K562 (cell line): Measurements from ENCODE around the gene LILRA2. TPM values are rescaled to one million over a fixed set of nuclear protein-coding genes. Genes with fewer than 3 reads are reported as not detected.
"Not testable (repeated sequence)": the region's sequence is repeated elsewhere in the genome, so short reads cannot be mapped to it uniquely, and the experiment has no call there.

ENCODE experiments used
- ATAC-seq: fragments of 200-7000 bp; cut with Tn5 transposase; 3 replicates; pipeline ENCODE4 v1.9.1; 2020; ENCODE audit warnings: moderate library complexity
- BruUV-seq: library from RNA; stranded (reverse); fragments of 400-500 nt; replicated peaks from 2 replicates; lab custom pipeline; 2021; lab: Mats Ljungman, UMichigan
- CTCF ChIA-PET: fragments of 300-600 bp; formaldehyde crosslinking; extraction: SDS; loops from one replicate; lab custom pipeline; 2021; ENCODE audit warnings: low intra/inter-chr PET ratio; lab: Yijun Ruan, JAX
- POLR2A ChIA-PET: fragments of 300-600, 350-650 bp; sonication (Branson Sonifier 250); formaldehyde crosslinking; extraction: SDS; loops from one replicate; lab custom pipeline; 2021; ENCODE audit warnings: antibody characterized with exemption, inconsistent platforms; lab: Yijun Ruan, JAX
- DNase-seq, 4 experiments: peaks; one replicate each; pipeline versions ENCODE4 v3.0.0 to v3.0.0-alpha.2; 2011 to 2018; ENCODE audit warnings: low spot score in 3 of 4, mixed read lengths in 3 of 4; ENCODE audit errors: extremely low read depth in 1 of 4
- FAIRE-seq: peaks from 2 replicates; lab custom pipeline; 2011; peaks lifted over from hg19 to GRCh38; lab: Jason Lieb, UNC
- H2AFZ ChIP-seq: 2 replicates; pipeline ENCODE4 v1.6.0; 2011; ENCODE audit warnings: low read depth, low read length, control low read depth, inconsistent platforms
- H3K27ac ChIP-seq: fragments of 200-600 bp; 3 replicates; pipeline ENCODE4 v1.8.0; 2011; ENCODE audit warnings: low read depth, mild to moderate bottlenecking, control low read depth, inconsistent platforms, low read length, moderate library complexity, mixed read lengths; ENCODE audit errors: extremely low read depth
- H3K27me3 ChIP-seq, 2 experiments: fragments of 300-600 bp in 1 of 2; 2 replicates in 1 of 2; 3 replicates in 1 of 2; pipeline versions ENCODE4 v1.6.0 to v1.8.0; 2011; ENCODE audit warnings: inconsistent platforms in 2 of 2, low read length in 2 of 2, mild to moderate bottlenecking in 1 of 2, mixed read lengths in 1 of 2, moderate library complexity in 1 of 2; ENCODE audit not compliant: control insufficient read depth in 2 of 2, insufficient read depth in 2 of 2
- H3K36me3 ChIP-seq: fragments of 300-600 bp; 3 replicates; pipeline ENCODE4 v1.8.0; 2011; ENCODE audit warnings: mild to moderate bottlenecking, low read length, inconsistent platforms; ENCODE audit not compliant: control insufficient read depth, insufficient read depth
- H3K4me1 ChIP-seq, 2 experiments: fragments of 200-600 bp in 1 of 2; replicated peaks in 1 of 2; 2 replicates in 1 of 2; 3 replicates in 1 of 2; pipeline versions ENCODE4 v1.5.1 to v1.8.0; 2011; ENCODE audit warnings: inconsistent platforms in 2 of 2, low read length in 2 of 2, mild to moderate bottlenecking in 1 of 2, mixed read lengths in 1 of 2, moderate library complexity in 1 of 2; ENCODE audit not compliant: control insufficient read depth in 2 of 2, insufficient read depth in 2 of 2
- H3K4me2 ChIP-seq: 2 replicates; pipeline ENCODE4 v1.6.1; 2011; ENCODE audit warnings: low read length, control low read depth, inconsistent platforms, mixed read lengths; ENCODE audit not compliant: insufficient read depth
- H3K4me3 ChIP-seq: fragments of 200-600 bp; sonication (generic), shearing (Covaris generic); 2 replicates; pipeline ENCODE4 v1.5.1; 2016; ENCODE audit warnings: control low read depth, inconsistent platforms
- H3K79me2 ChIP-seq: fragments of 200-600 bp; 3 replicates; pipeline ENCODE4 v1.8.0; 2011; ENCODE audit warnings: low read length, inconsistent platforms; ENCODE audit not compliant: control insufficient read depth, insufficient read depth
- H3K9ac ChIP-seq, 2 experiments: 2 replicates each; pipeline versions ENCODE4 v1.6.0 to v1.6.1; 2011; ENCODE audit warnings: low read depth in 2 of 2, low read length in 2 of 2, control low read depth in 1 of 2, inconsistent platforms in 1 of 2, mild to moderate bottlenecking in 1 of 2, mixed read lengths in 1 of 2; ENCODE audit not compliant: insufficient read depth in 1 of 2
- H3K9me1 ChIP-seq: one replicate; pipeline ENCODE4 v1.6.0; 2011; ENCODE audit warnings: inconsistent platforms, mild to moderate bottlenecking, low read length, moderate library complexity; ENCODE audit not compliant: control insufficient read depth, insufficient read depth
- H3K9me3 ChIP-seq: replicated peaks from 2 replicates; pipeline ENCODE4 v1.5.1; 2011; ENCODE audit warnings: low read depth, low read length, inconsistent platforms; ENCODE audit not compliant: control insufficient read depth, insufficient read depth
- H4K20me1 ChIP-seq: replicated peaks from 2 replicates; pipeline ENCODE4 v1.6.1; 2011; ENCODE audit warnings: low read length, inconsistent platforms, mixed read lengths; ENCODE audit not compliant: control insufficient read depth, insufficient read depth
- ESRRB ChIP-seq: fragments of 250-450 bp; sonication (Bioruptor Pico); IDR thresholded peaks from 2 replicates; pipeline ENCODE4 v1.5.0; 2020; ENCODE audit warnings: mild to moderate bottlenecking, moderate library complexity, borderline replicate concordance
- KAT7 ChIP-seq: sonication (generic); formaldehyde crosslinking; IDR thresholded peaks from 2 replicates; pipeline ENCODE4 v1.8.0; 2022; ENCODE audit warnings: missing genetic modification reagents, mild to moderate bottlenecking, borderline replicate concordance
- KLF16 ChIP-seq: IDR thresholded peaks from 2 replicates; pipeline ENCODE4 v1.6.1; 2016; ENCODE audit warnings: antibody characterized with exemption
- NFYB ChIP-seq: IDR thresholded peaks from 2 replicates; pipeline ENCODE4 v1.6.1; 2011; ENCODE audit warnings: mild to moderate bottlenecking, moderate library complexity; ENCODE audit not compliant: insufficient read length; ENCODE audit errors: extremely low read depth
- PTBP1 ChIP-seq: fragments of 200-400 bp; formaldehyde crosslinking; IDR thresholded peaks from 2 replicates; pipeline ENCODE4 v1.6.1; 2017; ENCODE audit warnings: low read depth, low read length
- XRCC5 ChIP-seq: fragments of 200-400 bp; formaldehyde crosslinking; IDR thresholded peaks from 2 replicates; pipeline ENCODE4 v1.6.1; 2017; ENCODE audit warnings: low read depth, mild to moderate bottlenecking, low read length
- WGBS: fragments of 100-300 bp; shearing (Covaris generic); methylation state at CpG from one replicate; pipeline ENCODE4 v1.1.6; 2016; ENCODE audit warnings: low coverage, mixed read lengths; ENCODE audit not compliant: insufficient coverage; ENCODE audit errors: missing lambda C conversion rate; 5-methylcytosine and 5-hydroxymethylcytosine counted together
- in situ Hi-C: fragments of 300-500 bp; cut with MboI; formaldehyde crosslinking; loops from 4 replicates; pipeline ENCODE4 v1.15.0; 2018; ENCODE audit warnings: inconsistent platforms, mixed read lengths
- intact Hi-C: fragments of 100-400 bp; cut with micrococcal nuclease; formaldehyde crosslinking; loops from 2 replicates; pipeline ENCODE4 v1.14.2; 2022
- polyA plus RNA-seq, 8 experiments: library from polyadenylated mRNA; depleted of rRNA in 4 of 8; stranded (reverse) in 5 of 8; unstranded in 3 of 8; fragments of >200 nt; fragmentation: Nextera tagmentation in 2 of 8; fragmentation: Illumina TruSeq in 1 of 8; extraction: Ambion mirVana in 2 of 8; extraction: Trizol in 1 of 8; gene quantifications; 2 replicates each; pipeline versions ENCODE4 v1.2.1 to v1.2.3, GENCODE V29; 2011 to 2014; ENCODE audit warnings: inconsistent platforms in 1 of 8, missing spikeins in 1 of 8
- total RNA-seq, 7 experiments: library from RNA; depleted of rRNA in 6 of 7; stranded (reverse); fragments of >200 nt in 6 of 7; fragmentation: Illumina TruSeq in 2 of 7; extraction: Trizol in 2 of 7; gene quantifications; 2 replicates each; pipeline versions ENCODE4 v1.2.1 to v1.2.3, GENCODE V29; 2011 to 2021; ENCODE audit warnings: low replicate concordance in 1 of 7
- TF ChIP-seq, protein P1 (sequence below): IDR thresholded peaks from 2 replicates; pipeline ENCODE4 v1.6.1; 2014; ENCODE audit warnings: antibody characterized with exemption
- TF ChIP-seq, protein P2 (sequence below): fragments of 200-800 bp; sonication (Bioruptor generic); IDR thresholded peaks from 2 replicates; pipeline ENCODE4 v1.6.1; 2017; ENCODE audit warnings: missing genetic modification characterization, missing compliant biosample characterization

The LILRA2 gene
- total and polyA plus RNA-seq, 9 of the 15 experiments (the other 6 are each of a cell fraction or from before 2014, with no cell fraction given) = 0.32 to 2.1 (median 0.96) TPM

DNA sequence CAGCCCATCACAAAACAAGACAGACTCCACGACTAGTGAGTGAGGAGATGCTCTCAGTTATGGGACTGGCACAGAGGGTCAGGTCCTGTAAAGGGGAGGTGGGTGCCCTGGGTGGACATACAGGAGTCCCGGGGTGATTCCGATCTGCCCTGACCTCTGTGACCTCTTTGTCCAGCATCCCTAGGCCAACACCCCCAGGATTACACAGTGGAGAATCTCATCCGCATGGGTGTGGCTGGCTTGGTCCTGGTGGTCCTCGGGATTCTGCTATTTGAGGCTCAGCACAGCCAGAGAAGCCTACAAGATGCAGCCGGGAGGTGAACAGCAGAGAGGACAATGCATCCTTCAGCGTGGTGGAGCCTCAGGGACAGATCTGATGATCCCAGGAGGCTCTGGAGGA lies 13.4 kb downstream of the LILRA2 start (continued):
- TF ChIP-seq, protein P1, sequence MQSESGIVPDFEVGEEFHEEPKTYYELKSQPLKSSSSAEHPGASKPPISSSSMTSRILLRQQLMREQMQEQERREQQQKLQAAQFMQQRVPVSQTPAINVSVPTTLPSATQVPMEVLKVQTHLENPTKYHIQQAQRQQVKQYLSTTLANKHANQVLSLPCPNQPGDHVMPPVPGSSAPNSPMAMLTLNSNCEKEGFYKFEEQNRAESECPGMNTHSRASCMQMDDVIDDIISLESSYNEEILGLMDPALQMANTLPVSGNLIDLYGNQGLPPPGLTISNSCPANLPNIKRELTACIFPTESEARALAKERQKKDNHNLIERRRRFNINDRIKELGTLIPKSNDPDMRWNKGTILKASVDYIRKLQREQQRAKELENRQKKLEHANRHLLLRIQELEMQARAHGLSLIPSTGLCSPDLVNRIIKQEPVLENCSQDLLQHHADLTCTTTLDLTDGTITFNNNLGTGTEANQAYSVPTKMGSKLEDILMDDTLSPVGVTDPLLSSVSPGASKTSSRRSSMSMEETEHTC = no peak
- TF ChIP-seq, protein P2, sequence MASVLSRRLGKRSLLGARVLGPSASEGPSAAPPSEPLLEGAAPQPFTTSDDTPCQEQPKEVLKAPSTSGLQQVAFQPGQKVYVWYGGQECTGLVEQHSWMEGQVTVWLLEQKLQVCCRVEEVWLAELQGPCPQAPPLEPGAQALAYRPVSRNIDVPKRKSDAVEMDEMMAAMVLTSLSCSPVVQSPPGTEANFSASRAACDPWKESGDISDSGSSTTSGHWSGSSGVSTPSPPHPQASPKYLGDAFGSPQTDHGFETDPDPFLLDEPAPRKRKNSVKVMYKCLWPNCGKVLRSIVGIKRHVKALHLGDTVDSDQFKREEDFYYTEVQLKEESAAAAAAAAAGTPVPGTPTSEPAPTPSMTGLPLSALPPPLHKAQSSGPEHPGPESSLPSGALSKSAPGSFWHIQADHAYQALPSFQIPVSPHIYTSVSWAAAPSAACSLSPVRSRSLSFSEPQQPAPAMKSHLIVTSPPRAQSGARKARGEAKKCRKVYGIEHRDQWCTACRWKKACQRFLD (CRISPR knock-in tag) = no peak
- no peak for TF ChIP-seq ESRRB (CRISPR knock-in tag)
- TF ChIP-seq KLF16 = no peak
- no peak for TF ChIP-seq NFYB
- no peak for TF ChIP-seq PTBP1
- no peak for TF ChIP-seq XRCC5
- no peak for TF ChIP-seq KAT7 (CRISPR knock-in tag)
- TF ChIP-seq, all 486 proteins: peak for 0

DNA sequence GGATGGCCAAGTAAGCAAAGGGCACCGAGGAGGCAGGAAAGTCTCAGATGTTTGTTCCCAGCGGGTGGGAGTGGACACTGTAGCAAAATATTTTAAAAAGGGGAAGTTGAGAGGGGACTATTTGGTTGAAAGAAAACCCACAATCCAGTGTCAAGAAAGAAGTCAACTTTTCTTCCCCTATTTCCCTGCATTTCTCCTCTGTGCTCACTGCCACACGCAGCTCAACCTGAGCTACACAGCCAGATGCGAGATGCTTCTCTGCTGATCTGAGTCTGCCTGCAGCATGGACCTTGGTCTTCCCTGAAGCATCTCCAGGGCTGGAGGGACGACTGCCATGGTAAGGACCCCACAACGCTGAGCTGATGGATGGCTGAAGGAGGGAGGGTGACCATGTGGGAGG lies 19.9 kb downstream of the LILRA2 start, which contains the start of gene LILRA1:
LILRA1 (plus strand) TSS at position 188 of the 400 bp plus-strand sequence. CDS start 613 bp downstream, outside the sequence.
- DNase-seq, in situ Hi-C loops, FAIRE-seq, H3K79me2 ChIP-seq, H4K20me1 ChIP-seq, ATAC-seq, H3K9me1 ChIP-seq, H3K4me1 ChIP-seq, H3K9ac ChIP-seq, H3K4me2 ChIP-seq, H3K4me3 ChIP-seq, H3K27ac ChIP-seq, BruUV-seq, intact Hi-C loops, CTCF ChIA-PET, H3K9me3 ChIP-seq, H2AFZ ChIP-seq, H3K36me3 ChIP-seq: not testable (repeated sequence)
- peaks cover 2 to 57% of the 10 kb centered on the region in 2 experiments for H3K27me3 ChIP-seq
- POLR2A ChIA-PET = interaction anchor here (0.6 kb wide), 1 partner anchor 1201 kb away, joined by 3 read pairs; no protein-coding TSS in a partner anchor
- WGBS = 1% methylated on average over 6 of the region's 6 CpGs

DNA sequence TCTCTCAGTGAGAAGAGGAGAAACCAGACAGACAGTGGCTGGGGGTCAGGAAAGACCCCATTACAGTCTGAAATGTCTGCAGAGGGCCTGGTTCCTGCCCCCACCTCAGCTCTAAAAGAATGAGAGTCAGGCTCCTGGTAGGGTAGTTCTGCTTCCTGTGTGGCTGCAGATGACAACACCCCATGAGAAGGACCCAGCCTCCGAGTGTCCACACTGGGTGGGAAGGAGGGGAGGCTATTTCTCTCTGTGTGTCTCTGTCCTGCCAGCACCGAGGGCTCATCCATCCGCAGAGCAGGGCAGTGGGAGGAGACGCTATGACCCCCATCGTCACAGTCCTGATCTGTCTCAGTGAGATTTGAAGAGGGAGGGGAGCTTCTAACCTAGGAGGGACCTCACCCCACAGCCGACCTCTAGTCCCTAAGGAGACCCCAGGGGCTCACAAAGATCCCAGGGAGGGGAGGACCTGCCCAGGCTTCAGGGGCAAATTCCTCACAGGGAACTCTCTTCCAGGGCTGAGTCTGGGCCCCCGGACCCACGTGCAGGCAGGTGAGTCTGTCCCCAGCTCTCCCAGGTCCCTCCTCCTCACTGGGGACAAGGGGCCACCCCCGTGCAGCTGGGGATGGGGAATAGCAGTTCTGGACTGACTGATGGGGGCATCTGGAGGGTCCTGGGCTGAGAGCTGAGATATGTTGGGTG lies 20.5 kb downstream of the LILRA2 start:
- DNase-seq, H3K9me1 ChIP-seq, H3K9ac ChIP-seq, H3K4me2 ChIP-seq, H3K36me3 ChIP-seq, ATAC-seq, BruUV-seq, H3K27ac ChIP-seq, in situ Hi-C loops, POLR2A ChIA-PET, H3K4me1 ChIP-seq, H3K4me3 ChIP-seq, intact Hi-C loops, H3K9me3 ChIP-seq, FAIRE-seq, H2AFZ ChIP-seq, H4K20me1 ChIP-seq, CTCF ChIA-PET, H3K79me2 ChIP-seq: not testable (repeated sequence)
- H3K27me3 ChIP-seq = peaks cover 2 to 52% of the 10 kb centered on the region in 2 experiments; a peak in 4 of 5 replicates
- WGBS = 2% methylated on average over 9 of the region's 9 CpGs
